Adrenal gland (tissue), 5 donors: Measurements from ENCODE around the gene GLIS1.

Experiments used
- CTCF ChIP-seq, 6 experiments: fragments of 450-650 bp in 4 of 6; fragments of 200-600 bp in 2 of 6; sonication (generic) in 1 of 6; IDR thresholded peaks; 1 replicate in 5 of 6; 2 replicates in 1 of 6; pipeline versions ENCODE4 v1.5.1 to v1.8.0; 2016 to 2021; ENCODE audit warnings: antibody characterized with exemption in 6 of 6, mild to moderate bottlenecking in 2 of 6, moderate library complexity in 1 of 6
- POLR2A ChIP-seq, 2 donors: fragments of 450-650 bp; IDR thresholded peaks; one replicate each; pipeline ENCODE4 v1.6.1; 2017; ENCODE audit warnings: antibody characterized with exemption in 2 of 2, mild to moderate bottlenecking in 2 of 2, moderate library complexity in 1 of 2
- donor health status: DM: no; HTN: no; CAD: no.

- TF ChIP-seq CTCF (IDR thresholded peaks at IDR 0.05): no peak
- TF ChIP-seq POLR2A (IDR thresholded peaks at IDR 0.05): no peak
Measured at GRCh38 chr1:53513846-53514245, 225.1 kb downstream of the GLIS1 start.
